GM18519 (cell line): Measurements from ENCODE around the gene TEX12.

Experiments
- ATAC-seq: cut with Tn5 transposase; IDR thresholded peaks from one replicate; pipeline ENCODE4 v1.9.1; 2021; ENCODE audit warnings: mild to moderate bottlenecking, moderate library complexity; ENCODE audit not compliant: unreplicated experiment, low FRiP score

The TEX12 gene

DNA sequence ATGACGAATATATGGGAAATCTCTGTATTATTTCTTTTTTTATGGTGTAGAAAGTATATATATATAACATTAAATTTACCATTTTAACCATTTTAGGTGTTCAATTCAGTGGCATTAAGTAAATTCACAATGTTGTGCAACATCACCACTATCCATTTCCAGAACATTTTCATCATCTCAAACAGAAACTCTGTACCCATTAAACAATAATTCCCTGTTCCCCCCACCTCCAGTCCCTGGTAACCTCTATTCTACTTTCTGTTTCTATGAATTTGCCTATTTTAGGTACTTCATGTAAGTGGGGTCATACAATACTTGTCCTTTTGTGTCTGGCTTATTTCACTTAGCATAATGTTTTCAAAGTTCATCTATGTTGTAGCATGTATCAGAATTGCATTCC is 43.7 kb downstream of the TEX12 start:
- ATAC-seq, result no peak

DNA sequence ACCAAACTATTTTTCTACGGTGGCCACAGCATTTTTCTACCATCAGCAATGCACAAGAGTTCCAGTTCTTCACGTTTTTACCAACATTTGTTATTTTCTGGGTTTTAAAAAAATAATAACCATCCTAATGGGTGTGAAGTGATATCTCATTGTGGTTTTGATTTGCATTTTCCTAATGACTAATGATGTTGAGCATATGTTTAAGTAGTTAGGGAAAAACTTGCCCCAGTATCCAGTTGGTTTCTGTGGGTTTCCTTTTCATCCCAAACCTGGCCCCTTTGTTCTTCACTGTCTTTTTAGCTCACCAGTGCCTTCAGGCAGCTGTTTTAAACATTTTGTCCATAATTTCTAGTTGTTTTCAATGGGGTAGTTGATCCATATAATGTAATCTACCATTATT is 44.4 kb downstream of the TEX12 start:
- no peak for ATAC-seq

DNA sequence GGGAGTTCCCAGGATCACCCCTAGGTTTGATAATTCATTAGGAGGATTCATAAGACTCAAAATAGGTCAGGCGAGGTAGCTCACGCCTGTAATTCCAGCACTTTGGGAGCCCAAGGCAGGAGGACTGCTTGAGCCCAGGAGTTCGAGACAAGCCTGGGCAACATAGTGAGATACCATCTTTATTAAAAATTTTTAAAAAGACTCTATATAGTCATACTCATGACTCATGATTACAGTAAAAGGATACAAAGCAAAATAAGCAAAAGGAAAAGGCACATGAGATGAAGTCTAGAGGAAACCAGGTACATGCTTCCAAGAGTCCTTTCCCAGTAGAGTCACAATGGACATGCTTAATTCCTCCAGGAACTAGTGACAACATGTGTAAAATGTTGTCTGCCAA is 45.1 kb downstream of the TEX12 start:
- no peak for ATAC-seq

DNA sequence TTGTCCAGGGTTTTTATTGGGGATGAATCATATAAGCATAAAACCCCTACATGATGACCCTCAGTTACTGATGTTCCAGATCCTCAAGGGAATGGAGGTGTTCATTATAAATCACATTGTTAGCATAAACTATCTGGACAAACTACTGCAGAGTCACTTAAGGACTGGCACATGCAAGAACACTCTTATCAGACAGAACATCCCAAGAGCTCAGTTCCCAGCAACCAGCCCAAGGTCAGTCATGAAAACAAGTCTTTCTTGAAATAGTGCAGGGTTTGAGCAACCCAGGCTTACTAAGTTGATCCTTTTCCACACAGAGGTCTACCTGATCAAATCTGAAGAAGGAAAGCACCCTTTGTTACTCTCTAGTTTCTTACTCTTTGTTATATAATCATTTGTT is 45.5 kb downstream of the TEX12 start:
- ATAC-seq, result no peak

DNA sequence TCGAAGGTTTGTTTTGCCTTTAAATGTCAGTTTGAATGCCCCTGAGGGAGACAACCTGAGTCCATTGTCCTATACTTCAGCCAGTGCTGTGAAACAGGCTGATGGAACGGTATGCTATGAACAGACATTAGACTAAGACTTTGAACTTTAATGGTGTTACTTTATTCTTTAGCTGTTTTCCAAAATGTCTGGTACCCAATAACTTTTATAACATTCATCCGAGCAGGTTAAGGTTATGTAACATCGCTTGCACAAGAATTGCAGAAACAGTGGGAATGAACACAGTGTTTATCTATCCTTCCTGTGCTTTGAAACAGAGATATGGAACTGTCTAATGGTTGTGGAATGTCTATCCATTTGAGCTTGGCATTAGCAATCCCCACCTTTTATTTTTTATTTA is 46.6 kb downstream of the TEX12 start:
- no peak for ATAC-seq

DNA sequence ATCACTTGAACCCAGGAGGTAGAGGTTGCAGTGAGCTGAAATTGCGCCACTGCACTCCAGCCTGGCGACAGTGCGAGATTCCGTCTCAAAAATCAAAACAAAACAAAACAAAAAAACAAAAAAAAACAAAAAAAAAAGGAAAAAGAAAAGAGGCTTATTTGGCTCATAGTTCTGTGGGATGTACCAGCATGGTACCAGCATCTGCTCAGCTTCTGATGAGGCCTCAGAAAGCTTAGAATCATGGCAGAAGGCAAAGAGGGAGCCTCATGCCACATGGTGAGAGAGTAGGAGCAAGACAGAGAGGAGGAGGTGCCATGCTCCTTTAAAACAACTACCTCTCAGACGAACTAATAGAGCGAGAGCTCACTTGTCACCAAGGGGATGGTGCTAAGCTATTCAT is 48.4 kb downstream of the TEX12 start:
- ATAC-seq, result no peak

DNA sequence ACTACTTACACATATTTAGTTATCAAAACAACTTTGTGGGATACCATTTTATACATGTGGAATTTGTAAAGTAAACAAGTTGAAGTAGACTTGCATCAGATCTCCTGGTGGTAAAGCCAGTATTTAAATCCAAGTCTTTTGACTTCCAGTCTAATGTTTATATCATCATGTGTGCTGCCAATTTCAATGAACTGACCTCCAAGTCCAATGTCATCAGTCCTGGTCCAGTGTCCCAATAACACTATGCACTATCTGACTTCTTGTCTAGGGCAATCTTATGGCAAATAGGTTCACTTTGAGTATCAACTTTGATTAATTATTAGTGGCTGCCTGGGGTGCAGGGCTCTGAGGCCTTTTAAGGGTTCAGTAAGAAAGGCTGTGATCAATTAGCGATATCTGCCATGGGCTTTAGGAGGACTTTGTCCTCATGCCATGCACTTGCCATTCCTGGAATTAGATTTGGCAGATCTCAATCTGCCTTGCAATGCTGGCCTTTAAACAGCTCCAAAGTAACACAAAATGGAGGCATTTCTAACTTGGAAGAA is 49.5 kb downstream of the TEX12 start:
- no peak for ATAC-seq

DNA sequence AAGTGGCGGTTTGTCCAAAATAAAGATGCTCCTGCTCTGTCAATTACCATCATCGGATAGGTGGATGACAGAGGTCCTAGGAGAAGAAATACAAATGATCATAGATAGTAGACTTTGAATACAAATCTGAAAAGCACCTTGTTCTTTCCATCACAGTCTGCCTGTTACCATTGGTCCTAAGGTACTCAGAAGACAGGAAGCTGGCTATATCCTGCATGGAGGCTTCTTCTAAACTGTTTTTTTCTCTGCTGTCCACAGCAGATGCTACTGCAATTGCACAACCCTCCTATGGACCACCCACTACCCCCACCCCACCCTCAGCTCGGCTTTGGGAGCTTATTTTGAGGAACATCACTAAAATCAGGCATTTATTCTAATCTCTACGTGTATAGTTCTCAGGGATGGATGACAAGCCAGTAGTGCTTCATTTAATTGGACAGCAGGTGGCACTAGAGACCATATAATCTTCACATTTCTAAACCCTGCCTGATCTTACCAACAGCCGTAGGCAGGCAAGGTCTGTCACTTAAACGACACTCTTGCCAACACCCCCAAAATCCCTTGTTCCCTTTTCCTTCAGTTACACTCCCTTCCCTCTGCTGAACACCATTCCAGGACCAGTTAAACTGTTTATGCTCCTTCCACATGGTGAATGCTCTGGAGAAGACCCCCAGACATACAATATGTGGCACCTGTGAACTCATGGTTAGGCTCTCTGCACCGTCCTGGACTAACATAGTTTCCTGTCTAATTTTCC is 52.5 kb downstream of the TEX12 start:
- peak; percentile 77 for ATAC-seq

DNA sequence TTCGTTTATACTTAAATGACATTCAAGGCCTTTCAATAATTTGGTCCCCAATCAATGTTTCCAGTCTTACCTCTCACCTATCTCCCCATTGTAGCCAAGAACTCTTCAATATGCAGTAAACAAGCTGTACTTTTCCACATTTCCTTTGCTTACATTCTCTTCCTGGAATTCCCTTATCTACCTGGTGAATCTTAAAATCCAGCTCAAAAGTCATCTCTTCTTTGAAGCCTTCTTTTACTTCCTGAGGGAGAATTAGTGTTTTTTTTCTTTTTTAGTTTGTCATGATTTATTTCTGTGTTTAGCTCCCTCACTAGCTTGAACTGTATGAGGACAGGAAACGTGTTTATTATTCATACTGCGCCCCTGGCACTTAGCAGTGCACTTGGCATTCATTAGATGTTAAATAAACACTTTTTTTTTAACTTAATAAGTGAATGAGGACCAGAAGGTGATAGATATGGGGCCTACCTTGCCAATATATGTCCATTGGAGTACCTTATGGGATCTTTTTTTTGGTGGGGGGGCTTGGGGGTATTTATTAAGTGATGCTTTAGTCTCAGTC is 54.2 kb downstream of the TEX12 start:
- no peak for ATAC-seq
